Measurements from ENCODE around the gene RFX4. TPM values are rescaled to one million over a fixed set of nuclear protein-coding genes. Genes with fewer than 3 reads are reported as not detected.

RFX4 gene
- total RNA-seq, 1 experiment from 2014 or later, result not detected

DNA sequence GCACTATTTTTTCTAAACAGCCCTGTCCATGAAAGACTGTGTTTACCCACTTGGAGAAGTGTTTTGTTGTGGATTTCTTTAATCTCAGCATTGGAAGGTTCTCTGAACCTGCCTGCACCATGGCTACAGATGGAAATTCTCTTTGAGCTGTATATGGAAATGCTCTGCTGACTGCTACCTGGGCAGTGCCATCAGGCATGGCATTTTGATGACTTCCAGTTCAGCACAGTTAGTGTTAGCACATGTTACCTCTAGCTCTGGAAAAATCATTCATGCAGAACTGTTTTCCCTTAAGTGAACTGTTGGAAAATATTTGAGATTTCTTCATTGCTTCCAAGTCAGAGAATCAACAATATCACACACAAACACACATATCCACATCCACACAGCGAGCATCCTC, 139.1 kb downstream of the RFX4 start:
- Histone ChIP-seq H3K9ac (ENCODE audit: low read length) (no peak overlapping the region), H3K4me2 (ENCODE audit: low read length) (no peak overlapping the region), H4K20me1 (ENCODE audit: insufficient read depth) (no peaks in the 10 kb centered on the region), H3K27ac (ENCODE audit: low read depth, low read length) (no peak overlapping the region), H3K79me2 (ENCODE audit: insufficient read depth, low read length) (no peaks in the 10 kb centered on the region), H2AFZ (ENCODE audit: low read depth, low read length, poor library complexity, severe bottlenecking) (no peak overlapping the region), H3K9me3 (ENCODE audit: control insufficient read depth in 1 of 2, insufficient read depth in 1 of 2, low read depth in 1 of 2, low read length in 2 of 2) (no peaks in the 10 kb centered on the region), H3K4me1 (ENCODE audit: control insufficient read depth in 1 of 2, insufficient read depth in 2 of 2, low read length in 2 of 2) (peaks cover under 1 to 4% of the 10 kb centered on the region in 2 experiments; a peak in 2 of 4 replicates), H3K36me3 (ENCODE audit: control insufficient read depth in 1 of 2, insufficient read depth in 2 of 2, low read length in 2 of 2) (no peaks in the 10 kb centered on the region), H3K27me3 (ENCODE audit: insufficient read depth, low read length) (no peaks in the 10 kb centered on the region), H3K4me3 (replicated peaks in 1 of 2; ENCODE audit: low read depth in 1 of 2, low read length in 2 of 2) (no peak overlapping the region), H3K9me2 (ENCODE audit: insufficient read depth) (no peaks in the 10 kb centered on the region)
- RAD21 ChIA-PET (ENCODE audit: low non-redundant PET in 1 of 2, low total read pairs in 2 of 2, uncharacterized antibody in 2 of 2, unreplicated experiment in 2 of 2), result no interaction called here
- ATAC-seq (no peak), DNase-seq (ENCODE audit: low read depth, low spot score) (no peak)
- BruUV-seq (replicated peaks), result no TSS peak
- TF ChIP-seq RAD21 (IDR thresholded peaks at IDR 0.05; ENCODE audit: low read depth) (no peak), POLR2AphosphoS5 (IDR thresholded peaks at IDR 0.05; ENCODE audit: low read depth, low read length) (no peak), YY1 (IDR thresholded peaks at IDR 0.05; ENCODE audit: extremely low read depth, insufficient replicate concordance, low read depth, low read length) (no peak), ELF1 (IDR thresholded peaks at IDR 0.05; ENCODE audit: borderline replicate concordance, low read depth) (no peak), POLR2A (IDR thresholded peaks at IDR 0.05; ENCODE audit: borderline replicate concordance, extremely low read depth, insufficient read depth, insufficient read length) (no peak), JUND (IDR thresholded peaks at IDR 0.05) (no peak)
- TF ChIP-seq, protein P1, sequence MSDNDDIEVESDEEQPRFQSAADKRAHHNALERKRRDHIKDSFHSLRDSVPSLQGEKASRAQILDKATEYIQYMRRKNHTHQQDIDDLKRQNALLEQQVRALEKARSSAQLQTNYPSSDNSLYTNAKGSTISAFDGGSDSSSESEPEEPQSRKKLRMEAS (IDR thresholded peaks at IDR 0.05), result no peak
- TF ChIP-seq, protein P2, sequence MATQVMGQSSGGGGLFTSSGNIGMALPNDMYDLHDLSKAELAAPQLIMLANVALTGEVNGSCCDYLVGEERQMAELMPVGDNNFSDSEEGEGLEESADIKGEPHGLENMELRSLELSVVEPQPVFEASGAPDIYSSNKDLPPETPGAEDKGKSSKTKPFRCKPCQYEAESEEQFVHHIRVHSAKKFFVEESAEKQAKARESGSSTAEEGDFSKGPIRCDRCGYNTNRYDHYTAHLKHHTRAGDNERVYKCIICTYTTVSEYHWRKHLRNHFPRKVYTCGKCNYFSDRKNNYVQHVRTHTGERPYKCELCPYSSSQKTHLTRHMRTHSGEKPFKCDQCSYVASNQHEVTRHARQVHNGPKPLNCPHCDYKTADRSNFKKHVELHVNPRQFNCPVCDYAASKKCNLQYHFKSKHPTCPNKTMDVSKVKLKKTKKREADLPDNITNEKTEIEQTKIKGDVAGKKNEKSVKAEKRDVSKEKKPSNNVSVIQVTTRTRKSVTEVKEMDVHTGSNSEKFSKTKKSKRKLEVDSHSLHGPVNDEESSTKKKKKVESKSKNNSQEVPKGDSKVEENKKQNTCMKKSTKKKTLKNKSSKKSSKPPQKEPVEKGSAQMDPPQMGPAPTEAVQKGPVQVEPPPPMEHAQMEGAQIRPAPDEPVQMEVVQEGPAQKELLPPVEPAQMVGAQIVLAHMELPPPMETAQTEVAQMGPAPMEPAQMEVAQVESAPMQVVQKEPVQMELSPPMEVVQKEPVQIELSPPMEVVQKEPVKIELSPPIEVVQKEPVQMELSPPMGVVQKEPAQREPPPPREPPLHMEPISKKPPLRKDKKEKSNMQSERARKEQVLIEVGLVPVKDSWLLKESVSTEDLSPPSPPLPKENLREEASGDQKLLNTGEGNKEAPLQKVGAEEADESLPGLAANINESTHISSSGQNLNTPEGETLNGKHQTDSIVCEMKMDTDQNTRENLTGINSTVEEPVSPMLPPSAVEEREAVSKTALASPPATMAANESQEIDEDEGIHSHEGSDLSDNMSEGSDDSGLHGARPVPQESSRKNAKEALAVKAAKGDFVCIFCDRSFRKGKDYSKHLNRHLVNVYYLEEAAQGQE (IDR thresholded peaks at IDR 0.05; ENCODE audit: low read depth), result no peak
- CTCF ChIA-PET, result no interaction called here
- POLR2A ChIA-PET, result no interaction called here
- intact Hi-C loops (cut with micrococcal nuclease), result no loop called here

Data from HCT116 (cell line).